ENCODE data around the gene RBFOX1. TPM values are rescaled to one million over a fixed set of nuclear protein-coding genes. Genes with fewer than 3 reads are reported as not detected.

RBFOX1 gene
- total RNA-seq, 1 donor from 2014 or later = not detected

DNA sequence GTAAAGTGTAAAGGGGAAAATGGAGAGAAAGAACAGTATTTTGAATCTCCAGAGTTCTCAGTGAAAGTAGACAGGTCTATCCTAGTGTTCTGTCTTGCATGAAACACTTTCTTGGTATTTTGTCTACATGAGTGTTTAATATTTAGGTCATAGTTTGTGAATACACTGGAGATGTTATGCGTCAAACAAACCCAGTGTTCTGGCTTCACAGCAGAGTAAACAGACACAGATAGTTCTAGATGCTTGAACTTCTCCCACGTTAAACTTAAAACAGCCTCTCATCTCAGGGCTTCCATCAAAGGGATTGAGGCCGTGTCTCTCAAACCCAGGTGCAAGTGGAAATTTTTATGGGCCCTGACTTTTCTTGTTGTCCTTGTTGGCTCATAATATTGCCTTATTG, 48.3 kb downstream of the RBFOX1 start:
- intact Hi-C loops (cut with micrococcal nuclease) = no loop called here
- ChIA-PET POLR2A (no interaction called here), CTCF (no interaction called here)
- Mint-ChIP-seq H3K4me1 (no peaks in the 10 kb centered on the region), H3K4me3 (no peak overlapping the region), H3K9me3 (peaks cover 15% of the 10 kb centered on the region), H3K27ac (no peak overlapping the region), H3K36me3 (ENCODE audit: low read depth) (no peaks in the 10 kb centered on the region), H3K27me3 (no peaks in the 10 kb centered on the region)
- DNase-seq (no peak), ATAC-seq (ENCODE audit: low read depth) (no peak)
- TF ChIP-seq, protein P1, sequence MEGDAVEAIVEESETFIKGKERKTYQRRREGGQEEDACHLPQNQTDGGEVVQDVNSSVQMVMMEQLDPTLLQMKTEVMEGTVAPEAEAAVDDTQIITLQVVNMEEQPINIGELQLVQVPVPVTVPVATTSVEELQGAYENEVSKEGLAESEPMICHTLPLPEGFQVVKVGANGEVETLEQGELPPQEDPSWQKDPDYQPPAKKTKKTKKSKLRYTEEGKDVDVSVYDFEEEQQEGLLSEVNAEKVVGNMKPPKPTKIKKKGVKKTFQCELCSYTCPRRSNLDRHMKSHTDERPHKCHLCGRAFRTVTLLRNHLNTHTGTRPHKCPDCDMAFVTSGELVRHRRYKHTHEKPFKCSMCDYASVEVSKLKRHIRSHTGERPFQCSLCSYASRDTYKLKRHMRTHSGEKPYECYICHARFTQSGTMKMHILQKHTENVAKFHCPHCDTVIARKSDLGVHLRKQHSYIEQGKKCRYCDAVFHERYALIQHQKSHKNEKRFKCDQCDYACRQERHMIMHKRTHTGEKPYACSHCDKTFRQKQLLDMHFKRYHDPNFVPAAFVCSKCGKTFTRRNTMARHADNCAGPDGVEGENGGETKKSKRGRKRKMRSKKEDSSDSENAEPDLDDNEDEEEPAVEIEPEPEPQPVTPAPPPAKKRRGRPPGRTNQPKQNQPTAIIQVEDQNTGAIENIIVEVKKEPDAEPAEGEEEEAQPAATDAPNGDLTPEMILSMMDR (IDR thresholded peaks at IDR 0.05) = no peak

DNA sequence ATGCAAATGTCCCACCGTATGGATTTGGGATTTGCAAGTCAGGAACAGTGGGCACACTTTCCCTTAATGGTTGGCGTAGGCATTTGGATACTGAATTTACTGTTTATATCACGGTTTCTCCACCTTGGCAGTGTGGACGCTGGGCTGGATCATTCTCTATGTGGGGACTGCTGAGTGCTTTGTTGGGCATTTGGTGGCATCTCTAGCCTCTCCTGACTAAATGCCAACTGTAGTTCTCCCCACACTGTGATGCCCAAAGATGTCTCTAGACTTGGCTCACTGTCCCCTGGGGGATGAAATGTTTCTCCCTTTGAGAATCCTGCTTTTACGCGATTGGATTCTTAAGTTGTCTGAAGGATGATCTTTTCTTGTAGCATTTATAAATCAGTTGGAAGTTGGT, 49.0 kb downstream of the RBFOX1 start:
- ATAC-seq (ENCODE audit: low read depth) (no peak), DNase-seq (no peak)
- H3K36me3 Mint-ChIP-seq (ENCODE audit: low read depth) = no peaks in the 10 kb centered on the region
- peaks cover 20% of the 10 kb centered on the region for H3K9me3 Mint-ChIP-seq
- no peak overlapping the region for H3K4me3 Mint-ChIP-seq
- H3K27ac Mint-ChIP-seq = no peak overlapping the region
- TF ChIP-seq, protein P1 (IDR thresholded peaks at IDR 0.05) = no peak
- intact Hi-C loops (cut with micrococcal nuclease) = no loop called here
- ChIA-PET POLR2A (no interaction called here), CTCF (no interaction called here)
- no peaks in the 10 kb centered on the region for H3K4me1 Mint-ChIP-seq
- no peaks in the 10 kb centered on the region for H3K27me3 Mint-ChIP-seq

DNA sequence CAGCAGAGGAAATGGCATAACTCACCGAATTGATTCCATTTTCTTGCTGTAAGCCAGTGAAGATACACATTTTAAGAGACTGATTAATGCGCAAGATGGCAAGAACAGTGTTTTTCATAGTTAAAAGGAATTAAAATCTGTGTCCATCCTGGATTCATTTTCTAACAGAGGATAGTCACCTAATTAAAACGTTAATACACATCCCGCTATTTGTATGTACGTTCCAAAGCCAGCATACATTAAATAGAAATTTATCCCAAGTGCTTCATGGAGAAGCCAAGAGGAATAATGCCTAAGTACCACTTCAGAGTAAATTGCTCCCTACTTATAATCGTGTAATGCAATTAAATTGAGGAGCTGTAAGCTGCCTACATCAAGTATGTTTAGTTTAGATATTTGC, 49.9 kb downstream of the RBFOX1 start:
- H3K9me3 Mint-ChIP-seq = peaks cover 21% of the 10 kb centered on the region
- CTCF ChIA-PET = no interaction called here
- ATAC-seq (ENCODE audit: low read depth) (no peak), DNase-seq (no peak)
- POLR2A ChIA-PET = no interaction called here
- H3K27ac Mint-ChIP-seq = no peak overlapping the region
- intact Hi-C loops (cut with micrococcal nuclease) = no loop called here
- no peaks in the 10 kb centered on the region for H3K27me3 Mint-ChIP-seq
- no peak overlapping the region for H3K4me3 Mint-ChIP-seq
- TF ChIP-seq, protein P1 (IDR thresholded peaks at IDR 0.05) = no peak
- no peaks in the 10 kb centered on the region for H3K36me3 Mint-ChIP-seq (ENCODE audit: low read depth)
- no peaks in the 10 kb centered on the region for H3K4me1 Mint-ChIP-seq

DNA sequence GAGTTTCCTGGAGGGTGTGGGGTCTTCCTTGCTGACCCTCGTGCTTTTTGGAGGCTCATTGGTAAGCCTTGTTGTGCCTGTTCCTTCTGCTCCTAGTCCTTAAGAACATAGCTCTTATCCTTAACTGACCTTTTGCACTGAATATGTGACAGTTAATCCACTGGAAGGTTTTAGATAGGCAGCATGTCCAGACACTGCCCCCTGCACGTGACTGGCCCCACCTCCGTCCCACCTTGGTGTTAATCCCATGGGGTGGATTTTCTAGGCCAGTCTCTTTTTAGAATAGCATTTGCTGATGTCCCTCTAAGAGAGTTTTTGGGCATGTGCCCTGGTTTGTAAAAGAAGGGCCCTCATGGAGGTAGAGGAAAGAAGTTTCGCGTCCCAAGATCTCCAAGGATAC, 58.3 kb downstream of the RBFOX1 start:
- no peaks in the 10 kb centered on the region for H3K27me3 Mint-ChIP-seq
- H3K9me3 Mint-ChIP-seq = peaks cover 15% of the 10 kb centered on the region
- no peaks in the 10 kb centered on the region for H3K36me3 Mint-ChIP-seq (ENCODE audit: low read depth)
- TF ChIP-seq, protein P1 (IDR thresholded peaks at IDR 0.05) = no peak
- POLR2A ChIA-PET = no interaction called here
- no peak for DNase-seq
- CTCF ChIA-PET = no interaction called here
- intact Hi-C loops (cut with micrococcal nuclease) = no loop called here
- no peaks in the 10 kb centered on the region for H3K4me1 Mint-ChIP-seq
- no peak for ATAC-seq (ENCODE audit: low read depth)
- H3K4me3 Mint-ChIP-seq = no peak overlapping the region
- H3K27ac Mint-ChIP-seq = no peak overlapping the region

DNA sequence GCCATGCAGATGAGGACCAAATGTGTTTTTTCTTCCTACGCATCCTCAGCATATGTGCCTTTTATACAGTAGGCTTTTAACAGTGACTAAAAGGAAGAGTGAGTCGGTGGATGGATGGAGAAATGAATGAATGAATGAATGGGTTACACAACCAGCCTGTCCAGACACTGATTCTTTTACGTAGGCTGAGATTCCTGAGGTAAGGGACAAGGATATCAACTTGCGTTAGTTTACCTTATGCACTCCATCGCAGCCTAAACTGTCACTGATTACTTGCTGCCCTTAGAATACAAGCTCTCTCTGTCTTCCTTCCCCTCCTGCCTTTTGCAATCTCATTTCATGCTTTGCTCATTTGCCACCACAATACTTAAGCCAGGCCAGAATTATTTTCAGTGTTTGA, 59.0 kb downstream of the RBFOX1 start:
- TF ChIP-seq, protein P1 (IDR thresholded peaks at IDR 0.05) = no peak
- H3K27me3 Mint-ChIP-seq = no peaks in the 10 kb centered on the region
- H3K4me3 Mint-ChIP-seq = no peak overlapping the region
- CTCF ChIA-PET = no interaction called here
- H3K36me3 Mint-ChIP-seq (ENCODE audit: low read depth) = no peaks in the 10 kb centered on the region
- DNase-seq (no peak), ATAC-seq (ENCODE audit: low read depth) (no peak)
- intact Hi-C loops (cut with micrococcal nuclease) = no loop called here
- no peak overlapping the region for H3K27ac Mint-ChIP-seq
- H3K9me3 Mint-ChIP-seq = peaks cover 10% of the 10 kb centered on the region
- POLR2A ChIA-PET = no interaction called here
- H3K4me1 Mint-ChIP-seq = no peaks in the 10 kb centered on the region
